Effector memory CD4-positive, alpha-beta T cell (primary cell): ENCODE results near the gene CENATAC.
A peak's percentile ranks its signal among the peaks of the same experiment; 100 is the strongest.
"Not testable (repeated sequence)": the region's sequence is repeated elsewhere in the genome, so short reads cannot be mapped to it uniquely, and the experiment has no call there.

ENCODE experiments used
- DNase-seq, 3 donors: peaks; one replicate each; pipeline ENCODE4 v3.0.0-alpha.2; 2020
- H3K27ac ChIP-seq: 2 replicates; pipeline ENCODE4 v1.7.0; 2013; ENCODE audit warnings: mild to moderate bottlenecking, low read length, moderate library complexity; ENCODE audit not compliant: insufficient read depth, poor library complexity, severe bottlenecking
- H3K27me3 ChIP-seq: replicated peaks from 2 replicates; pipeline ENCODE4 v1.7.0; 2013; ENCODE audit warnings: mild to moderate bottlenecking, low read length; ENCODE audit not compliant: insufficient read depth, control insufficient read depth, poor library complexity, severe bottlenecking
- H3K36me3 ChIP-seq: 2 replicates; pipeline ENCODE4 v1.7.0; 2013; ENCODE audit warnings: mild to moderate bottlenecking, low read length, moderate library complexity; ENCODE audit not compliant: control insufficient read depth, insufficient read depth
- H3K4me1 ChIP-seq: 2 replicates; pipeline ENCODE4 v1.7.0; 2013; ENCODE audit warnings: low read length, mild to moderate bottlenecking; ENCODE audit not compliant: control insufficient read depth, insufficient read depth, poor library complexity, severe bottlenecking
- H3K4me3 ChIP-seq: 2 replicates; pipeline ENCODE4 v1.7.0; 2013; ENCODE audit warnings: low read length, low read depth, mild to moderate bottlenecking; ENCODE audit not compliant: insufficient read depth, poor library complexity, severe bottlenecking
- H3K9me3 ChIP-seq: 2 replicates; pipeline ENCODE4 v1.7.0; 2013; ENCODE audit warnings: mild to moderate bottlenecking, low read length, moderate library complexity; ENCODE audit not compliant: control insufficient read depth
- total RNA-seq, 3 donors: gene quantifications; one replicate each; lab custom pipeline; 2026; lab: John Stamatoyannopoulos, UW

CENATAC gene, protein sequence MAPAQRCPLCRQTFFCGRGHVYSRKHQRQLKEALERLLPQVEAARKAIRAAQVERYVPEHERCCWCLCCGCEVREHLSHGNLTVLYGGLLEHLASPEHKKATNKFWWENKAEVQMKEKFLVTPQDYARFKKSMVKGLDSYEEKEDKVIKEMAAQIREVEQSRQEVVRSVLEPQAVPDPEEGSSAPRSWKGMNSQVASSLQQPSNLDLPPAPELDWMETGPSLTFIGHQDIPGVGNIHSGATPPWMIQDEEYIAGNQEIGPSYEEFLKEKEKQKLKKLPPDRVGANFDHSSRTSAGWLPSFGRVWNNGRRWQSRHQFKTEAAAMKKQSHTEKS
- total RNA-seq: 57.8 to 87.3 (median 85.7) reads per million in 3 donors

DNA sequence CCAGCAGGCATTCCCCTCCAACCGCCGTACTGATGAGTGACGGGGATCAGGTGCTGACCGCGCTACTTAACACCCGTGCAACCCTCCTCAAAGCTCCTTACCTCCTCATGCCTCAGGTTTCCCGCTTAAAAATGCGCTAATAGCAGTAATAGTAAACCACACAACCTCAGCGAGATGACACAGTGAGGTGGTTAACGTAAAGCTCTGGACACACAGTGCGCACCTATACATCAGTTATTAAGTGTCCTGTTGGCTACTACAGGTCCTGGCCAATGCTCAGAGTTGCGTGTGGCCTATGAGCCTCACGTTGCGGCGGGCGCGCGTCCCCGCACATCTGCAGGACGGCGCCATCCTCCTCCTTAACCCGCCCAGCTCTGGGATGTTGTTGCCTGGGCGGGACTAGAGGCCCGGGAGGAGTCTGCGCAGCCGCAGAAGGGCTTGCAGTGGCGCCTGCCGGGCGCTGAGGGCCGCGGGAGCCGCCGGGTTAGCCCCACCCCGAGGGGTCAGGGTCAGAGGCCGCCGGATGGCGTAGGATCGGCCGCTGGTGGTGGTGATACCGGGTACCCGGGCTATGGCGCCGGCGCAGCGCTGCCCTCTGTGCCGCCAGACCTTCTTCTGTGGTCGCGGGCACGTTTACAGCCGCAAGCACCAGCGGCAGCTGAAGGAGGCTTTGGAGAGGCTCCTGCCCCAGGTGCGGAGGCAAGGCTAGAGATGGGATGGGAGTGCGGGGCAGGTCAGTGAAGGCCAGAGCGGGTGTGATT is at the start of gene CENATAC:
CENATAC (plus strand) TSS at position 512 of the 761 bp plus-strand sequence; CDS start at position 572, 60 bp downstream.
- Histone ChIP-seq H3K27ac (peak within 1 kb of the TSS; percentile 85), H3K4me1 (peaks cover 17% of the 10 kb centered on the region), H3K36me3 (peaks cover 20% of the 10 kb centered on the region), H3K9me3 (no peaks in the 10 kb centered on the region), H3K27me3 (no peaks in the 10 kb centered on the region), H3K4me3 (peak within 1 kb of the TSS; percentile 78)
- DNase-seq: peak; percentile 92 to 96 (median 93)

DNA sequence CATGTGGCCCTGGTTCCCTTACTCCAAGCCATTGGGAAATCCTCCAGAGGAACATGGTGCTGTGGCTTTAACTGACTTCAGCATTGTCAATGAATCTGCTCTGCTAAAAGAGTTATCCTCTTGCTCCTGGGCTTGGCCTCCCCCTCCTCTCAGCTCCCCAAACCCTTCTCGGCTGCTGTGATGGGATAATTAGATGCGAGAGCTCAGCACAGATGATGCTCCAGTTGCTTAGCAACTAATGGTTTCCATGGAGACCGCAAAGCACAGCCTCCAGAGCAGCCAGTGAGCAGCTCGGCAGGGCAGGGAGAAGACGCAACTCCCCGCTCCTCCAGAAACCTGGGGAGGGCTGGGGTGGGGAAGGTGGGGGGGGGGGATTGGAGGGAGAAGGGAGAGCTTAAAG is 44.7 kb upstream of the CENATAC start:
- H3K36me3 ChIP-seq: no peaks in the 10 kb centered on the region
- no peak overlapping the region for H3K27ac ChIP-seq
- H3K4me1 ChIP-seq: no peaks in the 10 kb centered on the region
- no peaks in the 10 kb centered on the region for H3K9me3 ChIP-seq
- H3K27me3 ChIP-seq: no peaks in the 10 kb centered on the region
- H3K4me3 ChIP-seq: no peak overlapping the region
- no peak for DNase-seq

DNA sequence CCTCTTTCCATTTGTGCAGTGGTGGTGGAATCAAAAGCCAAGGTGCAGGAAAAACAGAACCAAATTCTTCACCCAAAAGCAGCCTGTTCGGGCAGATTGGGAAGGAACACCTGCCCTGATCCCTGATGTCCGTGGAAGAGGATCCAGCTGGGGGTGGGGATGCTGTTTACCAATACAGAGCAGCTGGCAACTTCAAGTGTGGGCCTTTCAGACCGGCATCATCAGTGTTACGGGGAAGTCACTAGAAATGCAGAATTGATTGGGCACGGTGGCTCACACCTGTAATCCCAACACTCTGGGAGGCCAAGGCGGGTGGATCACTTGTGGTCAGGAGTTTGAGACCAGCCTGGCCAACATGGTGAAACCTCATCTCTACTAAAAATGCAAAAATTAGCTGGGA is 44.0 kb upstream of the CENATAC start:
- not testable (repeated sequence) for H3K36me3 ChIP-seq, DNase-seq, H3K4me1 ChIP-seq, H3K27me3 ChIP-seq, H3K9me3 ChIP-seq, H3K4me3 ChIP-seq, H3K27ac ChIP-seq

DNA sequence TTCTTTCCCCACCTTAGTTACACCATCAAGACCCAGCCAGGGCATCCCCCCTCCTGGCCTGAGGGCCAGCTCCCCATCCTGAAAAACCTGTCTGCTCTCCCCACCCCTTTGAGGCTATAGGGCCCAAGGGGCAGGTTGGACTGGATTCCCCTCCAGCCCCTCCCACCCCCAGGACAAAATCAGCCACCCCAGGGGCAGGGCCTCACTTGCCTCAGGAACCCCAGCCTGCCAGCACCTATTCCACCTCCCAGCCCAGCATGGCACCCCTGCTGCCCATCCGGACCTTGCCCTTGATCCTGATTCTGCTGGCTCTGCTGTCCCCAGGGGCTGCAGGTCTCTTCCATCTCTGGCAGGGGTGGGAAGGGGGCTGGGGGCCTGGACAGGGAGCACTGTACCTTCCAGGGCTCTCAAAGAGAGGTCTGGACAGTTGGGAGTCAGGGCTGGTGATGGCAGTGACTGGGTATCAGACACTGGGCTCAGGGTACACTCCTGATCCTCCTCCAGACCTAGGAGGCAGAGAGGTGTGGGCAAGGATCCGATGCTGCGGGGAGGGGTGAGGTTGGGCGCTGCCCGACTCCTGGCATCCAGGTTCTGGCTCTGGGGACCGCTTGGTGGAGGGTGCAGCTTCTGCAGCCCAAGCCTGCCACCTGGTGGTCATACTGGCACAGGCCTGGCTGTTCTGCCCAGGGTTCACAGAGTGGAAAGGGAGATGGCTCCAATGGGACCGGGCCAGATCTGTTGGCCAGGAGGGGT is 41.7 kb upstream of the CENATAC start, which contains the start of gene UPK2:
UPK2 (plus strand) TSS at position 205 of the 753 bp plus-strand sequence; CDS start at position 258, 53 bp downstream.
- Histone ChIP-seq H3K4me3 (no peak within 1 kb of the TSS), H3K9me3 (no peaks in the 10 kb centered on the region), H3K4me1 (no peaks in the 10 kb centered on the region), H3K36me3 (no peaks in the 10 kb centered on the region), H3K27me3 (no peaks in the 10 kb centered on the region), H3K27ac (no peak within 1 kb of the TSS)
- peak; percentile 72 to 83 (median 78) for DNase-seq

DNA sequence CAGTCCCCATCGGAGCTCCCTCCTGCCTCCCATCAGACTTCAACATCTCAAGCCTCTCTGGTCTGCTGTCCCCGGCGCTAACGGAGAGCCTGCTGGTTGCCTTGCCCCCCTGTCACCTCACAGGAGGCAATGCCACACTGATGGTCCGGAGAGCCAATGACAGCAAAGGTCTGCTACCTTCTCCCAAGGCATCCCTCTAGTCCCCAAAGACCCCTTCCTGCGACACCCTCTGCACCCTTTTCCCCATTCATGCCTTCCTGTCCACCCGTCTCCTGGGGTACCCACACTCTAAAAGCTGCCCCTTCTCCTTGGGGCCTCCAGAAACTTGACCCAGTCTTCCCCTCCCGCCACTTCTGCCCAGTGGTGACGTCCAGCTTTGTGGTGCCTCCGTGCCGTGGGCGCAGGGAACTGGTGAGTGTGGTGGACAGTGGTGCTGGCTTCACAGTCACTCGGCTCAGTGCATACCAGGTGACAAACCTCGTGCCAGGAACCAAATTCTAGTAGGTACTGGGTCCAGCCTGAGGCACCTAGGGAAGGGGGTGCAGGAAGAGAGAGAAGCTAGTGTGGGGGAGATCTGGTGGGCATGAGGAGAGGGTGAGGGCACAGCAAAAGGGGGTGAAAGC is 41.0 kb upstream of the CENATAC start:
- Histone ChIP-seq H3K27me3 (no peaks in the 10 kb centered on the region), H3K4me1 (no peaks in the 10 kb centered on the region), H3K27ac (no peak overlapping the region), H3K9me3 (no peaks in the 10 kb centered on the region), H3K4me3 (no peak overlapping the region), H3K36me3 (no peaks in the 10 kb centered on the region)
- DNase-seq: no peak

DNA sequence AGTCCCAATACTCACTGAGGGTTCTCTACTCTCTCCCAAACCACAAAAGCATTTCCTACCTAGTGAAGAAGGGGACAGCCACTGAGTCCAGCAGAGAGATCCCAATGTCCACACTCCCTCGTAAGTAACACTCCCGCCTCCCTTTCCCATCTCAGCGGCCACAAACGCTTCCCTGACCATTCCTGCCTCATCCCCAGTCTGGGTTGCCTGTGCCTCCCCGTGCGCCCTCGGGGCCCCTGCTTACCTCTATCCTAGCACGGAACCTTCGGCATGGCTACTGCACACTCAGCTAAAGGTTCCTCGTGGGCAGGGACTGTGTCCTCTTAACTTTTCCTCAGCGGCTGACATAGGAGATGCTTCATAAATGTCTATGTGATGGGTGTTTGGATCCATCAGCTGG is 40.4 kb upstream of the CENATAC start:
- H3K4me3 ChIP-seq: no peak overlapping the region
- no peaks in the 10 kb centered on the region for H3K27me3 ChIP-seq
- no peak for DNase-seq
- no peak overlapping the region for H3K27ac ChIP-seq
- H3K4me1 ChIP-seq: no peaks in the 10 kb centered on the region
- H3K36me3 ChIP-seq: no peaks in the 10 kb centered on the region
- no peaks in the 10 kb centered on the region for H3K9me3 ChIP-seq

DNA sequence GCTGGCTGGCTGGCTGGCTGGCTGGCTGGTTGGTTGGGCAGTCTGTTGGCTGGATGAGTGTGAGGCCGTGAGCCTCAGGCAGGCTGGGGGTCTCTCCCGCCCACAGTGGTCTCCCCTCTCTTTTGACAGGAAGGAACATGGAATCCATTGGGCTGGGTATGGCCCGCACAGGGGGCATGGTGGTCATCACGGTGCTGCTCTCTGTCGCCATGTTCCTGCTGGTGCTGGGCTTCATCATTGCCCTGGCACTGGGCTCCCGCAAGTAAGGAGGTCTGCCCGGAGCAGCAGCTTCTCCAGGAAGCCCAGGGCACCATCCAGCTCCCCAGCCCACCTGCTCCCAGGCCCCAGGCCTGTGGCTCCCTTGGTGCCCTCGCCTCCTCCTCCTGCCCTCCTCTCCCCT is 40.0 kb upstream of the CENATAC start:
- Histone ChIP-seq H3K4me3 (no peak overlapping the region), H3K36me3 (no peaks in the 10 kb centered on the region), H3K27me3 (no peaks in the 10 kb centered on the region), H3K27ac (no peak overlapping the region), H3K9me3 (no peaks in the 10 kb centered on the region), H3K4me1 (no peaks in the 10 kb centered on the region)
- DNase-seq: no peak

DNA sequence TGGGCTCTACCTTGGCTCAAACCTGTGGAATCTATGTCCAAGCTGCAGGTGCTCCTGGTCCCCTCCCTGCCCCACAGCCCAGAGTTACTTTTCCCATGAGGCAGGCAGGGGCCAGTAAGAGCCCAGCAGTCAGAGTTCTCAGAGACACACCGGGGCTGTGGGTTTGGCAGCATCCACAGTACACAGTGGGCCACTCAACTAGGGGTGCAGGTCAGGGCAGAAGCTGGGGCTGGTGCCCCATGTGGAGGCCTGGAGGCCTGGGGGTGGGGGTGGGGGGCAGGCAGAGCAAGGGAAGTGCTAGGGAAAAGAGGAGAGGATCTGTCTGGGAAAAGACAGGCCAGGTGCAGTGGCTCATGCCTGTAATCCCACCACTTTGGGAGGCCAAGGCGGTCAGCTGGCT is 39.4 kb upstream of the CENATAC start:
- DNase-seq: no peak
- no peaks in the 10 kb centered on the region for H3K36me3 ChIP-seq
- H3K27me3 ChIP-seq: no peaks in the 10 kb centered on the region
- no peaks in the 10 kb centered on the region for H3K9me3 ChIP-seq
- no peak overlapping the region for H3K4me3 ChIP-seq
- H3K4me1 ChIP-seq: no peaks in the 10 kb centered on the region
- H3K27ac ChIP-seq: no peak overlapping the region

DNA sequence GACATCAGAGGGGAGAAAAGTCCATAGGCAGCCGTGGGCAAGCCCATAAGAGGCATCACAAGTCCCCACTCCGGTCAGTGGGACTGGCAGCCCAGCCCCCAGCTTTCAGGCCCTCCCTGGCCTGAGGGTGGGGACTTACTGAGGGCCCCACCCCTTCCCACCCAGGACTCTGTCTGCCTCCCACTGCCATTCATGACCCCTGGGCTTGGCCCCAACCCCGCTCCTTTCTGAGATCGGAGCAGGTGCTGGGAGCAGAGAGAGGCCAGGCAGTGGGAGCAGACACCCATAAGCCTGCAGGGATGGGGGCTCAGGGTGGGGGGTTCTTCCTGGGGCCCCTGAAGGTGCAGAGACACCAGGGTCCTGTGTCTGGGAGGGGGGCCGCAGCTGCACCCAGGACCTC is 36.7 kb upstream of the CENATAC start:
- H3K27me3 ChIP-seq: no peaks in the 10 kb centered on the region

More for the DNA sequence above, 36.7 kb upstream of the CENATAC start:
- no peak for DNase-seq
- no peak overlapping the region for H3K4me3 ChIP-seq
- no peak overlapping the region for H3K27ac ChIP-seq
- H3K4me1 ChIP-seq: no peaks in the 10 kb centered on the region
- H3K9me3 ChIP-seq: no peaks in the 10 kb centered on the region
- H3K36me3 ChIP-seq: no peaks in the 10 kb centered on the region
